K562 (cell line): ENCODE measurements around the gene BSN. TPM values are rescaled to one million over a fixed set of nuclear protein-coding genes. Genes with fewer than 3 reads are reported as not detected.
A peak's percentile ranks its signal among the peaks of the same experiment; 100 is the strongest.

Experiments
- HDAC2 ChIP-seq: fragments of 450-650 bp; IDR thresholded peaks from 2 replicates; pipeline ENCODE4 v1.6.1; 2016; ENCODE audit warnings: mild to moderate bottlenecking
- KLF16 ChIP-seq: IDR thresholded peaks from 2 replicates; pipeline ENCODE4 v1.6.1; 2016; ENCODE audit warnings: antibody characterized with exemption
- NR2C2 ChIP-seq, 2 experiments: fragments of 200-800 bp in 1 of 2; sonication (Bioruptor generic) in 1 of 2; sonication (generic) in 1 of 2; formaldehyde crosslinking in 1 of 2; IDR thresholded peaks; 2 replicates each; pipeline versions ENCODE4 v1.6.1 to v1.8.0; 2016 to 2022; ENCODE audit warnings: mild to moderate bottlenecking in 1 of 2, missing compliant biosample characterization in 1 of 2, missing genetic modification characterization in 1 of 2, missing genetic modification reagents in 1 of 2
- PHF20 ChIP-seq: fragments of 450-650 bp; IDR thresholded peaks from 2 replicates; pipeline ENCODE4 v1.6.1; 2018; ENCODE audit not compliant: partially characterized antibody
- SNIP1 ChIP-seq: fragments of 450-650 bp; IDR thresholded peaks from 2 replicates; pipeline ENCODE4 v1.7.1; 2017; ENCODE audit warnings: low read depth, mild to moderate bottlenecking
- ZNF134 ChIP-seq: fragments of 250-450 bp; sonication (Bioruptor Pico); conservative IDR thresholded peaks from 2 replicates; pipeline ENCODE4 v1.4.0; 2020
- ZNF311 ChIP-seq: fragments of 250-450 bp; sonication (Bioruptor Pico); IDR thresholded peaks from 2 replicates; pipeline ENCODE4 v1.4.0; 2020; ENCODE audit warnings: mild to moderate bottlenecking, moderate library complexity
- ZNF384 ChIP-seq: IDR thresholded peaks from 2 replicates; pipeline ENCODE4 v1.6.1; 2012; ENCODE audit warnings: low read depth, low read length, improper control_type of control experiment
- ZNF408 ChIP-seq: fragments of 250-450 bp; sonication (Bioruptor Pico); IDR thresholded peaks from 2 replicates; pipeline ENCODE4 v1.4.0; 2020; ENCODE audit warnings: low read depth, mild to moderate bottlenecking, moderate library complexity
- polyA plus RNA-seq, 8 experiments: library from polyadenylated mRNA; depleted of rRNA in 4 of 8; stranded (reverse) in 5 of 8; unstranded in 3 of 8; fragments of >200 nt; fragmentation: Nextera tagmentation in 2 of 8; fragmentation: Illumina TruSeq in 1 of 8; extraction: Ambion mirVana in 2 of 8; extraction: Trizol in 1 of 8; gene quantifications; 2 replicates each; pipeline versions ENCODE4 v1.2.1 to v1.2.3, GENCODE V29; 2011 to 2014; ENCODE audit warnings: inconsistent platforms in 1 of 8, missing spikeins in 1 of 8
- total RNA-seq, 7 experiments: library from RNA; depleted of rRNA in 6 of 7; stranded (reverse); fragments of >200 nt in 6 of 7; fragmentation: Illumina TruSeq in 2 of 7; extraction: Trizol in 2 of 7; gene quantifications; 2 replicates each; pipeline versions ENCODE4 v1.2.1 to v1.2.3, GENCODE V29; 2011 to 2021; ENCODE audit warnings: low replicate concordance in 1 of 7
- TF ChIP-seq, protein P1 (sequence below), 2 experiments: IDR thresholded peaks; 2 replicates each; pipeline ENCODE4 v1.6.1; 2012; ENCODE audit warnings: improper control_type of control experiment in 2 of 2, low read depth in 2 of 2, low read length in 2 of 2, borderline replicate concordance in 1 of 2
- TF ChIP-seq, protein P2 (sequence below): fragments of 250-450 bp; sonication (Bioruptor Pico); IDR thresholded peaks from 2 replicates; pipeline ENCODE4 v1.8.0; 2021; ENCODE audit warnings: moderate library complexity, mild to moderate bottlenecking, inconsistent platforms
- TF ChIP-seq, protein P3 (sequence below): fragments of 450-650 bp; IDR thresholded peaks from 2 replicates; pipeline ENCODE4 v1.6.1; 2016; ENCODE audit warnings: antibody characterized with exemption
- TF ChIP-seq, protein P4 (sequence below): fragments of 150-350 bp; conservative IDR thresholded peaks from 2 replicates; pipeline ENCODE4 v1.6.1; 2014; ENCODE audit warnings: low read length
- TF ChIP-seq, protein P5 (sequence below), 2 experiments: fragments of 450-650 bp in 1 of 2; sonication (generic) in 1 of 2; formaldehyde crosslinking in 1 of 2; IDR thresholded peaks in 1 of 2; conservative IDR thresholded peaks in 1 of 2; 2 replicates each; pipeline versions ENCODE4 v1.6.1 to v1.8.1; 2016 to 2023; ENCODE audit warnings: mild to moderate bottlenecking in 2 of 2, moderate library complexity in 2 of 2, inconsistent platforms in 1 of 2, missing genetic modification reagents in 1 of 2
- TF ChIP-seq, protein P6 (sequence below): fragments of 450-650 bp; formaldehyde crosslinking; IDR thresholded peaks from 2 replicates; pipeline ENCODE4 v1.4.0; 2020; ENCODE audit warnings: mild to moderate bottlenecking, moderate library complexity

Gene BSN
- total and polyA plus RNA-seq, 9 of the 15 experiments (the other 6 are each of a cell fraction or from before 2014, with no cell fraction given) = 0.03 to 1.5 (median 0.29) TPM

DNA sequence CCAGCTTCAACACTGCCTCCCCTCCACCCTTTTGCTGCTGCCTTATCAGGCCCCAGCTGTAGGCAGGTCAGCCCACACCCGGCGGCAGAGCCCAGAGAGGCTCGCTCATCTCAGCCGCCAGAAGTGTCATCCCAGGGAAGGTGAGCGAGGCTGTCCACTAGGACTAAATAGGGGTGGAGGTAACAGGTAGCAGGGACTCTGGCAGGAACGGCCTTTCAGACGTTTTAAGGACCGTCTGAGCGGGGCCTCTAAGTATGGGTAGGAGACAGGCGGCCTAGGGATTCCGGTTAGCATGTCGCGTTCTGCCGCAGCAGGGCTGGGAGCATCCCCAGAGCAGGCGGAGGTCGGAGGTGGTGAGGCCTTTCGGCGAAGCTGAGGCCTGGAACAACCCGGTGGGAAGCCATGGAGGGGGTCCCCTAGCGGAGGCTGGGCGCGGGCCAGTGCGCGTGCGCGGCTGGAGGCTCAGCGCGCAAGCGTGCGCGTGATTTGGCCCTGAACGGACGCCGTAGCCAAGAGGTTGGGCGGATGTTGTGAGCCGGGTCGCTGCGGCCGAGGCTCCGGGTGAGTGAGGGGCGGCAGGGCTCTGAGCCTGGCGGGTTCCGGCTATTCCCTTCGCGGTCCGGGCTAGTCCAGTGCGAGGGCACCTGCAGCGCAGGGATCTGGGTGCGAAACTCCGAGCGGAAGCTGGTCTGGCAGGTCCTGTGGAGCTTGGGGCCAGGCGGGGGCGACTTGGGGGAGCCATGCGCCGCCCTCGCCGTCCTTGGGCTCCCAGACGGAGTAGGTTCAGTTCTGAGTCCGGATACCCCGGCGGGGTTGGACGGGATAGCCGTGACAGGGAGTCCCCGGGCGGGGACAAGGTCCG, 135.0 kb downstream of the BSN start, which contains the start of the genes MST1 and RNF123 (continued):
- TF ChIP-seq, protein P1, sequence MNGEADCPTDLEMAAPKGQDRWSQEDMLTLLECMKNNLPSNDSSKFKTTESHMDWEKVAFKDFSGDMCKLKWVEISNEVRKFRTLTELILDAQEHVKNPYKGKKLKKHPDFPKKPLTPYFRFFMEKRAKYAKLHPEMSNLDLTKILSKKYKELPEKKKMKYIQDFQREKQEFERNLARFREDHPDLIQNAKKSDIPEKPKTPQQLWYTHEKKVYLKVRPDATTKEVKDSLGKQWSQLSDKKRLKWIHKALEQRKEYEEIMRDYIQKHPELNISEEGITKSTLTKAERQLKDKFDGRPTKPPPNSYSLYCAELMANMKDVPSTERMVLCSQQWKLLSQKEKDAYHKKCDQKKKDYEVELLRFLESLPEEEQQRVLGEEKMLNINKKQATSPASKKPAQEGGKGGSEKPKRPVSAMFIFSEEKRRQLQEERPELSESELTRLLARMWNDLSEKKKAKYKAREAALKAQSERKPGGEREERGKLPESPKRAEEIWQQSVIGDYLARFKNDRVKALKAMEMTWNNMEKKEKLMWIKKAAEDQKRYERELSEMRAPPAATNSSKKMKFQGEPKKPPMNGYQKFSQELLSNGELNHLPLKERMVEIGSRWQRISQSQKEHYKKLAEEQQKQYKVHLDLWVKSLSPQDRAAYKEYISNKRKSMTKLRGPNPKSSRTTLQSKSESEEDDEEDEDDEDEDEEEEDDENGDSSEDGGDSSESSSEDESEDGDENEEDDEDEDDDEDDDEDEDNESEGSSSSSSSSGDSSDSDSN (IDR thresholded peaks at IDR 0.05; ENCODE audit: borderline replicate concordance in 1 of 2, low read depth in 2 of 2, low read length in 2 of 2) = no peak
- TF ChIP-seq ZNF311 (CRISPR knock-in tag) (no peak), NR2C2 (CRISPR knock-in tag; IDR thresholded peaks at IDR 0.05) (no peak), NR2C2 (tag; IDR thresholded peaks at IDR 0.05) (peak; percentile 69), SNIP1 (no peak), KLF16 (peak; percentile 54; the same call in 1 of the 2 replicates), PHF20 (peak; percentile 30), ZNF384 (no peak), ZNF134 (no peak), HDAC2 (0 out of 2 replicates have a peak, but pooled peaks have one; percentile 33), ZNF408 (no peak)
- TF ChIP-seq, protein P2, sequence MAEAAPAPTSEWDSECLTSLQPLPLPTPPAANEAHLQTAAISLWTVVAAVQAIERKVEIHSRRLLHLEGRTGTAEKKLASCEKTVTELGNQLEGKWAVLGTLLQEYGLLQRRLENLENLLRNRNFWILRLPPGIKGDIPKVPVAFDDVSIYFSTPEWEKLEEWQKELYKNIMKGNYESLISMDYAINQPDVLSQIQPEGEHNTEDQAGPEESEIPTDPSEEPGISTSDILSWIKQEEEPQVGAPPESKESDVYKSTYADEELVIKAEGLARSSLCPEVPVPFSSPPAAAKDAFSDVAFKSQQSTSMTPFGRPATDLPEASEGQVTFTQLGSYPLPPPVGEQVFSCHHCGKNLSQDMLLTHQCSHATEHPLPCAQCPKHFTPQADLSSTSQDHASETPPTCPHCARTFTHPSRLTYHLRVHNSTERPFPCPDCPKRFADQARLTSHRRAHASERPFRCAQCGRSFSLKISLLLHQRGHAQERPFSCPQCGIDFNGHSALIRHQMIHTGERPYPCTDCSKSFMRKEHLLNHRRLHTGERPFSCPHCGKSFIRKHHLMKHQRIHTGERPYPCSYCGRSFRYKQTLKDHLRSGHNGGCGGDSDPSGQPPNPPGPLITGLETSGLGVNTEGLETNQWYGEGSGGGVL (CRISPR knock-in tag) = no peak
- TF ChIP-seq, protein P3, sequence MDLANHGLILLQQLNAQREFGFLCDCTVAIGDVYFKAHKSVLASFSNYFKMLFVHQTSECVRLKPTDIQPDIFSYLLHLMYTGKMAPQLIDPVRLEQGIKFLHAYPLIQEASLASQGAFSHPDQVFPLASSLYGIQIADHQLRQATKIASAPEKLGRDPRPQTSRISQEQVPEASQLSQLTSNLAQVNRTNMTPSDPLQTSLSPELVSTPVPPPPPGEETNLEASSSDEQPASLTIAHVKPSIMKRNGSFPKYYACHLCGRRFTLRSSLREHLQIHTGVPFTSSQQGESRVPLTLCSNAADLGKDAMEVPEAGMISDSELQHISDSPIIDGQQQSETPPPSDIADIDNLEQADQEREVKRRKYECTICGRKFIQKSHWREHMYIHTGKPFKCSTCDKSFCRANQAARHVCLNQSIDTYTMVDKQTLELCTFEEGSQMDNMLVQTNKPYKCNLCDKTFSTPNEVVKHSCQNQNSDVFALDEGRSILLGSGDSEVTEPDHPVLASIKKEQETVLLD = peak; percentile 87
- TF ChIP-seq, protein P4, sequence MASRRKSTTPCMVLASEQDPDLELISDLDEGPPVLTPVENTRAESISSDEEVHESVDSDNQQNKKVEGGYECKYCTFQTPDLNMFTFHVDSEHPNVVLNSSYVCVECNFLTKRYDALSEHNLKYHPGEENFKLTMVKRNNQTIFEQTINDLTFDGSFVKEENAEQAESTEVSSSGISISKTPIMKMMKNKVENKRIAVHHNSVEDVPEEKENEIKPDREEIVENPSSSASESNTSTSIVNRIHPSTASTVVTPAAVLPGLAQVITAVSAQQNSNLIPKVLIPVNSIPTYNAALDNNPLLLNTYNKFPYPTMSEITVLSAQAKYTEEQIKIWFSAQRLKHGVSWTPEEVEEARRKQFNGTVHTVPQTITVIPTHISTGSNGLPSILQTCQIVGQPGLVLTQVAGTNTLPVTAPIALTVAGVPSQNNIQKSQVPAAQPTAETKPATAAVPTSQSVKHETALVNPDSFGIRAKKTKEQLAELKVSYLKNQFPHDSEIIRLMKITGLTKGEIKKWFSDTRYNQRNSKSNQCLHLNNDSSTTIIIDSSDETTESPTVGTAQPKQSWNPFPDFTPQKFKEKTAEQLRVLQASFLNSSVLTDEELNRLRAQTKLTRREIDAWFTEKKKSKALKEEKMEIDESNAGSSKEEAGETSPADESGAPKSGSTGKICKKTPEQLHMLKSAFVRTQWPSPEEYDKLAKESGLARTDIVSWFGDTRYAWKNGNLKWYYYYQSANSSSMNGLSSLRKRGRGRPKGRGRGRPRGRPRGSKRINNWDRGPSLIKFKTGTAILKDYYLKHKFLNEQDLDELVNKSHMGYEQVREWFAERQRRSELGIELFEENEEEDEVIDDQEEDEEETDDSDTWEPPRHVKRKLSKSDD = no peak
- TF ChIP-seq, protein P5, sequence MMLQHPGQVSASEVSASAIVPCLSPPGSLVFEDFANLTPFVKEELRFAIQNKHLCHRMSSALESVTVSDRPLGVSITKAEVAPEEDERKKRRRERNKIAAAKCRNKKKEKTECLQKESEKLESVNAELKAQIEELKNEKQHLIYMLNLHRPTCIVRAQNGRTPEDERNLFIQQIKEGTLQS (IDR thresholded peaks at IDR 0.05) = no peak
- TF ChIP-seq, protein P5 (CRISPR knock-in tag; conservative IDR thresholded peaks at IDR 0.05) = no peak
- TF ChIP-seq, protein P6, sequence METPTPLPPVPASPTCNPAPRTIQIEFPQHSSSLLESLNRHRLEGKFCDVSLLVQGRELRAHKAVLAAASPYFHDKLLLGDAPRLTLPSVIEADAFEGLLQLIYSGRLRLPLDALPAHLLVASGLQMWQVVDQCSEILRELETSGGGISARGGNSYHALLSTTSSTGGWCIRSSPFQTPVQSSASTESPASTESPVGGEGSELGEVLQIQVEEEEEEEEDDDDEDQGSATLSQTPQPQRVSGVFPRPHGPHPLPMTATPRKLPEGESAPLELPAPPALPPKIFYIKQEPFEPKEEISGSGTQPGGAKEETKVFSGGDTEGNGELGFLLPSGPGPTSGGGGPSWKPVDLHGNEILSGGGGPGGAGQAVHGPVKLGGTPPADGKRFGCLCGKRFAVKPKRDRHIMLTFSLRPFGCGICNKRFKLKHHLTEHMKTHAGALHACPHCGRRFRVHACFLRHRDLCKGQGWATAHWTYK (CRISPR knock-in tag) = peak; percentile 49; the same call in 1 of the 2 replicates
